Measurements from ENCODE around the gene MAP3K10.

The MAP3K10 gene

DNA sequence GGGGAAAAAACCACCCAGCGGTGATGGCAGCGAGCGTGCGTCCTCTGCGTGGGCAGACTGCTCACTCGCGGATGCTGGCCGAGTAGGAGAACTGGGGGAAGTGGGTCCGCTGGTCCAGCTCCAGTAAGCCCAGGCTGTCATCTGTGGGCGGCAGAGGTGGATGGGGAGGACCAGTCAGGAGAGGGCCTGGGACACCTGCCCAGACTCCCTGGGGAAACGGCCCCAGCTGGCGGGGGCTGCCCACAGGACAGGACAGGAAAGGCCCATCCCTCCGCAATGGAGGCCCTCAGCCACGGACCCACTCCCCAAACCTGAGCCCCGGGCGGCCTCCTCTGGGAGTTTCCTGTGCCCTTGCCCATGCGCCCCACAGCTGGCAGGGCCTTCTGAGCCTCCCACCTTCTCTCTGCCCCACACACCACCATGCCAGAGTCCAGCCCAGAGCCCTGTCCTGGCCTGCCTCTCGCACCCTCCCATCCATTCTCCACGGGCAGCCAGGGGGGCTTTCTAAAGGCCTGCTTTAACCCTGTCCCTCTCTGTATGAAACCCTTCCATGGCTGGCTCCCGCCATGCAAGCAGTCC, 42.7 kb downstream of the MAP3K10 start:
- DNase-seq (ENCODE audit: low read depth, low spot score): no peak

DNA sequence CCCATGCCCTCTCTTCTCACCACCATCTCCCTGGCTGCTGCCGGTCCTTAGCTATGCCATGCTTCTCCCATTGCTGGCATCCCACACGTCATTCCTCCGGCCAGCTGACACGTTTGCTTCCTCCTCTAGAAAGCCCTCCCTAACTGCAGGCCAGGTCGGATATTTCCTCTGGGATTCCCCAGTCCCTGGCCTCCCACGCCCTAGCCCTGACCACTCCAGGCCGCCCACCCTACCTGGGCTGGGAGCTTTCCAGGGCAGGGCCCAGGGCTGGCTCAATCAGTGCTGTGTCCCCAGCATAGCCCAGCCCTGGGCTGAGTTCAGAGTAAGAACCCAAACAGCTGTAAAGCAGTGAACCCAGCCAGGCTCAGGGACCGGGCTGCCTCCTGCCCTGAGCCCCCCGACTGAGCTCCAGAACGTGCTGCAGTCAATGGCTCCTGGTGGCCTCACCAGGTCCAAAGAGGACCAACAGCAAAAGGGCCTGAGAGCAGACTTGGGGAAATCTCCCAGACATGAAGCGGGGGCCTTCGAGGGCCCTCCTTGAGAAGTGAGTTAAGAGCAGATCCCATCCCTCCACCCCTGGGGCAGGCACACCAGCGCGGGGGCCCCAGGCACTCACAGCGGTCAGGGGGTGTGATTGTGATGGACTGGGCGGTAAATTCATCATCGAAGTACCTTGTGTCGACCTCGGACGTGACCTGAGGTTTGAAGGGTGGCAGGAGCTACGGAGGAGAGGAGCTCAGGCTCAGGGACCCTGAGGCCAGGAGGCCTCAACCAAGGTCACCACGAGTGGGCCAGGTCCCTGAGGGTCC, 43.4 kb downstream of the MAP3K10 start:
- DNase-seq (ENCODE audit: low read depth, low spot score): no peak

- DNase-seq (ENCODE audit: low read depth, low spot score): no peak
These were observed 44.2 kb downstream of the MAP3K10 start for GRCh38 chr19:40235238-40236025.

GRCh38 chr19:40236026-40236355, 44.8 kb downstream of the MAP3K10 start:
- DNase-seq (ENCODE audit: low read depth, low spot score): no peak

DNA sequence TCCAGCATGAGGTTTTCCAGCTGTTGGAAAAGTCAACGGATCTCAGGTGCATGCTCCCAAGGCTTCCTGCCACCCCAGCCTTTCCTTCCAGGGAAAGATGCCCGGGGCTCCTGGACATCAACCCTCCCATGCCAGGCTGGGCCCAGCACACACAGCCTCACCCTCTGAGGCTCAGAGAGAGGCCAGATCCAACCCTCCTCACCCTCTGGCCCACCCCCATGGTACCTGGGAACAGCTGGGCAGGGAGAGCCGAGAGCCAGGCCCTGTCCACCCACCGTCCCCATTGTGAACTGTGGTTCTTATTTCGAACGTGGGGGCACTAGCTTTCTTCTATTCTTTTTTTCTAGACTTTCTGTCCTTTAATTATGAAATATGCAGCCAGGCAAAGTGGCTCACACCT, 45.1 kb downstream of the MAP3K10 start:
- DNase-seq (ENCODE audit: low read depth, low spot score): no peak

GRCh38 chr19:40237791-40238190, 46.6 kb downstream of the MAP3K10 start:
- DNase-seq (ENCODE audit: low read depth, low spot score): no peak

GRCh38 chr19:40238775-40239174, 47.5 kb downstream of the MAP3K10 start:
- no peak for DNase-seq (ENCODE audit: low read depth, low spot score)

DNA sequence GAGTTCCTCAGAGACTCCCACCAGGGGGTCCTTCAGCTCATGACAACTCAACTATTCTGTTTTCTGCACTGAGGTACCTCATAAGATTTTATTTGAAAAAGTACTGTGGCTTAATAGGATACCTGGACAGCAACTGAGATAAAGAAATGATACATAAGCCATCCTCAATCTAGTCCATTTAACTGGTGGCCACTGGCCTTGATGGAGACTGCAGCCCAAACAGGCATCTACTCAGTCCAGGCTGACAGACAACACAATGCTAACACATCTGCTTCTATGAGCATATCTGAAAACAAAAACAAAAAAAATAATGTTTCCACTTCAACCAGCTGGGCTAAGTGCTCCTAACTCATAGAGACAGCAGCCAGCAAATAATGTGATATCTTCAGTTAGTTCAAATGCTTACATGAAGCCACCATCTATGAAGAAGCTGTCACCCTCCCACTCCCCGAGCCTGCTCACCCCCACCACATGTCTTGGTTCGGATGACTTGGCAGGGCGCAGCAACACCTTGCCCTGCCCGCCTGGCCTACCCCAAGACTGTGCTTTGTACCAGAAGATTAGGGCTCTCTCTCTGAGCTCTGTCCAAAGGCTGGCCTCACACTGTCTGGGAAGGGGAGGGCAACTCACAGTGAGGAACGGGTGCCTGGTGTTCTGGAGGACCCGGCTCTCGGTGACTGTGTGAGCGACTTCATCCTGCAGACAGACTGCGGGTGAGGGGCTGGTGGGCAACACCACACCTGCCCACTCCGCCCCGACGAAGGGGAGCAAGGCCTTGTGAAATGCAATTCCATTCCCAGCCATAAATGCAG, 48.4 kb downstream of the MAP3K10 start:
- DNase-seq (ENCODE audit: low read depth, low spot score): no peak

DNA sequence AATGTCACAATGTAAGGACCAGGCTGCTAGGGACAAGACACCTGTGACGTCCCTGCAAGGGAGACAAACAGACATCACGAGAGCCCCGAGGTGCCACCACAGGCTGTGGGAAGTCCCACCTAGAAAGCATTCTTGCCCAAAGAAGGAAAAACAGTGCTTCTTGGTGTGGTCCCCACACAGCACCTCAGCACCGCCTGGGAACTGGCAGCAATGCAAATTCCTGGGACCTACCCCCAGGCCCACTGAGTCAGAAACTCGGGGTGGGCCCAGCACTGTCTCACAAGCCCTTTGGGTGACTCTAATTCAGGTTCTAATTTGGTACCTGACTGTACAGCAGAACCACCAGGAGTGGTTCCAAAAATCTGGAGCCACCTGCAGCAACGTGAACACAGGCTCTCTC, 49.1 kb downstream of the MAP3K10 start:
- DNase-seq (ENCODE audit: low read depth, low spot score): no peak

- DNase-seq (ENCODE audit: low read depth, low spot score): no peak
These were observed 50.0 kb downstream of the MAP3K10 start for GRCh38 chr19:40241125-40241808.

GRCh38 chr19:40241809-40242384, 50.7 kb downstream of the MAP3K10 start:
- no peak for DNase-seq (ENCODE audit: low read depth, low spot score)

GRCh38 chr19:40242480-40242879, 51.3 kb downstream of the MAP3K10 start:
- no peak for DNase-seq (ENCODE audit: low read depth, low spot score)

DNA sequence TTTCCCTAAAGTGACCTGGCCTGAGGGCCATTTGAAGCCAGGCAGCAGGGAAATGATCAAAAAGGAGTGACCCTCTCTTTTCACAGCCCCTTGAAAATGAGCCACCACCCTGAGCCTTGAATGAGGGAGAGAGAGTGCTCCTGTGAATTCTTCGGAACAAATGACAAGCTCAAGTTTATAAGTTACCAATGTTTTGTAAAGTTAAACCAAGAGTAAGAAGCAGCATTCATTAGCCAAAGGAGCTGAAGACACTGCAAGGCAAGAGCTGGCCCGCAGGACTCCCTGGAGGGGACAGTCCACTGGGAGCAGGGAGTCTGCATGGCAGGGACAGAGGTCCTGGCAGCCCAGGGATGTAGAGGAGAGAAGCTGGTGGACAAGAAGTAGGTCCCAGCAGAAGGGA, 52.0 kb downstream of the MAP3K10 start:
- DNase-seq (ENCODE audit: low read depth, low spot score): no peak

DNA sequence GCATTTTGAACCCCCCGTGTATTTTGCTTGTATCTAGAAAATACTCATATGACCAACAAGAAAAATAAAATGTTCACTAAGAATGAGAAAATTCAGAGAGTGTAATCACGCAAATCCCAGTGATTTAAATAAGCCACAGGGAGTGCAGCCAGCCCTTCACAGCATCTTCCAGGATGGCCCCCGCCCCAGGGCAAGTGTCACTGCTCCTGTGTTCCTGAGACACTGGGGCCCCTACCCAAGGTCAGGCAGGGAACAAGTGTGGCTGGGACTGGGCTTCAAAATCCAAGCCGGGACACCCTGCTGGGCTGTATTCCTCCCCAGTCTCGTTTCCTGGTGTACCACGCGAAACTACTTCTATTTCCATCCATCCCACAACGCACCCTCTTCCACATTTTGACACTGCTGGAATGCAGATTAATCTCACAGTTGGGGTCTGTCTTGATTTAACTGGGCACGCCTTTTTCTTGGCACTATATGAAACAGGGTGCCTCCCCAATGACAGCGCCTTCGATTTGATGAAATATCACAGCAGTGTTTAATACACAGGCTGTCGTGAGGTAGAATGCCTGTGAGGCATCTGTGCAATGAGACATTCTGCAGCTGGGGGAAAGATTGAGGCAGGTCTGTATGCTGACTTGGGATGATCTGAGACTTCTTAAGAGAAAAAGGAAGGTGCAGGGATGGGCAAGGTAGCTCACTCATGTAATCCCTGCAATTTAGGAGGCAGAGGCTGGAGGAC, 53.5 kb downstream of the MAP3K10 start:
- no peak for DNase-seq (ENCODE audit: low read depth, low spot score)

DNA sequence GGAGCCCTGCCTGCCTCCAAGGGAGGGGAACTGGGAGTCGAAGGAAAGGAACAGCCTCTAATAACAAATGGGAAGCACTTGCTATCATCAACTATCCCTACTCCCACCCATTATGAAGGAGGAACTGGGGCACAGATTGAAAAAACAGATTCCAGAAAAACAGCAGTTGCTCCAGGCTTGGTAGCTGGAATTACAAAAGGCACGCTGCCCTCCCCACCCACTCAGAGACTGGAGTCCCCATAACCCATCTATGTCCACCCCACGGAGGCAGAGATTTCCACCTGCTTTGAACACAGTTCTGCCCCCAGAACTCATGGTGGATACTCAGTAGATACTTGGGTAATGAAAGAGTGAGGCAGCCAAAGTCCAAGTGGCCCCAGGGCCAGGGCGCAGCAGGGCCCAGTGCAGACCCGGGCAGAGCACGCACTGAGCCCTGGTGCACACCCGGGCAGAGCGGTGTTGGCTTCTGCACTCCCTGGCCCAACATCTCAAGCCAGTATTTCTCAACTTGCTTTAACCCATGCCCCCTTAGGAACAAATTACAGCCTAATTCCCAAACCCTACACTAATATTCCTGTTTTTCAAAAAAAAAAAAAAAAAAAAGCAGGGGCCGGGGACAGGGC, 54.4 kb downstream of the MAP3K10 start:
- DNase-seq (ENCODE audit: low read depth, low spot score): no peak

- no peak for DNase-seq (ENCODE audit: low read depth, low spot score)
These were observed 55.3 kb downstream of the MAP3K10 start for GRCh38 chr19:40246292-40247073.

- DNase-seq (ENCODE audit: low read depth, low spot score): no peak
These were observed 56.0 kb downstream of the MAP3K10 start for GRCh38 chr19:40247178-40247577.

- DNase-seq (ENCODE audit: low read depth, low spot score): no peak
These were observed 56.6 kb downstream of the MAP3K10 start for GRCh38 chr19:40247735-40248262.

DNA sequence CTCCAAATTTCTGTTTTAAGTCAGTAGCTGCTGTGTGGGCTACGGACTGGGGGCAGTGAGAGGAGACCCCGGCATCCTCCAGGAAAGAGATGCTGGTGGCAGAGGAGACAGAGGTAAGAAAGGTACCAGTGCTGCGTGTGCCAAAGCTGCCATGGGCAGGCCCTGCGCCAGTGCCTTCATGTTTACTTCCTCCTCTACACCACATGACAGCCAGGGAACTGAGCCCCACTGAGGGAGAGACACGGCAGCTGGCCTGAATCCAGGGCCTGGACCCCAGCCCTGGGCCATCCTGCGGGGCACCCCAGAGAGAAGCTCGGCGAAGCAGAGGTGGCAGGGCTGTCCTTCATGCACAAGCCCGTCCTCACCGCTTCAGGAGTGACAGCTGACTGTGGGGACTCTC, 58.0 kb downstream of the MAP3K10 start:
- no peak for DNase-seq (ENCODE audit: low read depth, low spot score)
